SK-N-SH (cell line): ENCODE results near the gene SMIM3.

Experiments
- CTCF ChIP-seq: fragments of 200-600 bp; sonication (generic); IDR thresholded peaks from 2 replicates; pipeline ENCODE4 v1.6.1; 2017; ENCODE audit warnings: antibody characterized with exemption, mild to moderate bottlenecking, moderate library complexity
- EZH2phosphoT487 ChIP-seq: fragments of 200-600 bp; sonication (generic); IDR thresholded peaks from 2 replicates; pipeline ENCODE4 v1.6.1; 2017; ENCODE audit warnings: low read depth, mixed run types, mild to moderate bottlenecking, antibody characterized with exemption, moderate library complexity, borderline replicate concordance
- GATA2 ChIP-seq: sonication (generic); formaldehyde crosslinking; IDR thresholded peaks from 2 replicates; pipeline ENCODE4 v1.5.0; 2020; ENCODE audit warnings: mild to moderate bottlenecking, missing genetic modification reagents
- JUND ChIP-seq: IDR thresholded peaks from 2 replicates; pipeline ENCODE4 v1.4.0; 2012
- MAX ChIP-seq: IDR thresholded peaks from 2 replicates; pipeline ENCODE4 v1.4.0; 2012; ENCODE audit warnings: low read depth
- NRF1 ChIP-seq: IDR thresholded peaks from 2 replicates; pipeline ENCODE4 v1.6.1; 2012; ENCODE audit warnings: low read depth, mild to moderate bottlenecking, low read length
- PBX3 ChIP-seq: IDR thresholded peaks from 2 replicates; pipeline ENCODE4; 2012
- POLR2AphosphoS5 ChIP-seq: IDR thresholded peaks from 2 replicates; pipeline ENCODE4 v1.6.1; 2012; ENCODE audit warnings: low read depth, low read length
- RAD21 ChIP-seq: IDR thresholded peaks from 2 replicates; pipeline ENCODE4 v1.6.1; 2012; ENCODE audit warnings: mild to moderate bottlenecking, low read length
- RCOR1 ChIP-seq: fragments of 150-350 bp; IDR thresholded peaks from 2 replicates; pipeline ENCODE4 v1.6.1; 2017; ENCODE audit warnings: antibody characterized with exemption, low read length
- TEAD4 ChIP-seq: IDR thresholded peaks from 2 replicates; pipeline ENCODE4 v1.4.0; 2012; ENCODE audit warnings: mild to moderate bottlenecking, borderline replicate concordance; ENCODE audit not compliant: insufficient read depth
- TF ChIP-seq, protein P1 (sequence below): IDR thresholded peaks from 2 replicates; pipeline ENCODE4 v1.6.1; 2012; ENCODE audit warnings: mild to moderate bottlenecking, low read depth, low read length, moderate library complexity
- TF ChIP-seq, protein P2 (sequence below): fragments of 150-350 bp; IDR thresholded peaks from 2 replicates; pipeline ENCODE4 v1.6.1; 2016; ENCODE audit warnings: mild to moderate bottlenecking, low read depth, low read length

DNA sequence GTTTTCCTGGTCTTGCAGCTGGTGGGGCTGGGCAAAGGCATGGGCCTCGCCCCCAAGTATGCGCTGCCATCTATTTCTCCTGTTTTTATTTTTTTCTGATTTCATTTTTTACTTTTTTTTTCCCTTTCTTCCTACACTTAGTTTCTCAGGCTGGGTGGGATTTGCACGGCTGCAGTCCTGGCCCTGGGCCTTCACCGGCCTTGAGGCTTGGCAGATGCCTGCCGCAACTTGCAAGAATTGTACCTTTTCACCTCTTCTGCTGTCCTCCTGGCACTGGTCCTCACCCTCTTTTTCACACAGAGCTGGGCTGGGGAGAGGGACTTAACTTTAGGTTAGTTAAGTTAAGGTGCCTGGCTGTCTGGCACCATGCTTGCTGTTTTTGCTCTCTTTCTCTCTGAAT lies 57.5 kb downstream of the SMIM3 start:
- TF ChIP-seq TEAD4, result no peak
- no peak for TF ChIP-seq CTCF
- TF ChIP-seq PBX3, result no peak
- TF ChIP-seq MAX, result no peak
- TF ChIP-seq, protein P1, sequence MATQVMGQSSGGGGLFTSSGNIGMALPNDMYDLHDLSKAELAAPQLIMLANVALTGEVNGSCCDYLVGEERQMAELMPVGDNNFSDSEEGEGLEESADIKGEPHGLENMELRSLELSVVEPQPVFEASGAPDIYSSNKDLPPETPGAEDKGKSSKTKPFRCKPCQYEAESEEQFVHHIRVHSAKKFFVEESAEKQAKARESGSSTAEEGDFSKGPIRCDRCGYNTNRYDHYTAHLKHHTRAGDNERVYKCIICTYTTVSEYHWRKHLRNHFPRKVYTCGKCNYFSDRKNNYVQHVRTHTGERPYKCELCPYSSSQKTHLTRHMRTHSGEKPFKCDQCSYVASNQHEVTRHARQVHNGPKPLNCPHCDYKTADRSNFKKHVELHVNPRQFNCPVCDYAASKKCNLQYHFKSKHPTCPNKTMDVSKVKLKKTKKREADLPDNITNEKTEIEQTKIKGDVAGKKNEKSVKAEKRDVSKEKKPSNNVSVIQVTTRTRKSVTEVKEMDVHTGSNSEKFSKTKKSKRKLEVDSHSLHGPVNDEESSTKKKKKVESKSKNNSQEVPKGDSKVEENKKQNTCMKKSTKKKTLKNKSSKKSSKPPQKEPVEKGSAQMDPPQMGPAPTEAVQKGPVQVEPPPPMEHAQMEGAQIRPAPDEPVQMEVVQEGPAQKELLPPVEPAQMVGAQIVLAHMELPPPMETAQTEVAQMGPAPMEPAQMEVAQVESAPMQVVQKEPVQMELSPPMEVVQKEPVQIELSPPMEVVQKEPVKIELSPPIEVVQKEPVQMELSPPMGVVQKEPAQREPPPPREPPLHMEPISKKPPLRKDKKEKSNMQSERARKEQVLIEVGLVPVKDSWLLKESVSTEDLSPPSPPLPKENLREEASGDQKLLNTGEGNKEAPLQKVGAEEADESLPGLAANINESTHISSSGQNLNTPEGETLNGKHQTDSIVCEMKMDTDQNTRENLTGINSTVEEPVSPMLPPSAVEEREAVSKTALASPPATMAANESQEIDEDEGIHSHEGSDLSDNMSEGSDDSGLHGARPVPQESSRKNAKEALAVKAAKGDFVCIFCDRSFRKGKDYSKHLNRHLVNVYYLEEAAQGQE, result no peak
- TF ChIP-seq, protein P2, sequence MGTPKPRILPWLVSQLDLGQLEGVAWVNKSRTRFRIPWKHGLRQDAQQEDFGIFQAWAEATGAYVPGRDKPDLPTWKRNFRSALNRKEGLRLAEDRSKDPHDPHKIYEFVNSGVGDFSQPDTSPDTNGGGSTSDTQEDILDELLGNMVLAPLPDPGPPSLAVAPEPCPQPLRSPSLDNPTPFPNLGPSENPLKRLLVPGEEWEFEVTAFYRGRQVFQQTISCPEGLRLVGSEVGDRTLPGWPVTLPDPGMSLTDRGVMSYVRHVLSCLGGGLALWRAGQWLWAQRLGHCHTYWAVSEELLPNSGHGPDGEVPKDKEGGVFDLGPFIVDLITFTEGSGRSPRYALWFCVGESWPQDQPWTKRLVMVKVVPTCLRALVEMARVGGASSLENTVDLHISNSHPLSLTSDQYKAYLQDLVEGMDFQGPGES, result no peak
- no peak for TF ChIP-seq POLR2AphosphoS5
- no peak for TF ChIP-seq RCOR1
- TF ChIP-seq EZH2phosphoT487, result no peak
- no peak for TF ChIP-seq NRF1
- TF ChIP-seq JUND, result no peak
- no peak for TF ChIP-seq GATA2
- TF ChIP-seq RAD21, result no peak
